HepG2 (cell line): Measurements from ENCODE around the gene DLEC1. TPM values are rescaled to one million over a fixed set of nuclear protein-coding genes. Genes with fewer than 3 reads are reported as not detected.

ENCODE experiments used
- HMG20B ChIP-seq: conservative IDR thresholded peaks from 2 replicates; pipeline ENCODE4 v1.6.1; 2016; ENCODE audit warnings: missing genetic modification reagents, missing compliant biosample characterization
- TBL1XR1 ChIP-seq: fragments of 150-350 bp; IDR thresholded peaks from 2 replicates; pipeline ENCODE4 v1.6.1; 2014; ENCODE audit warnings: borderline replicate concordance, low read length; ENCODE audit not compliant: partially characterized antibody
- TSC22D2 ChIP-seq: sonication (generic); formaldehyde crosslinking; IDR thresholded peaks from 2 replicates; pipeline ENCODE4 v1.5.1; 2020; ENCODE audit warnings: missing genetic modification reagents, mild to moderate bottlenecking, borderline replicate concordance
- ZKSCAN8 ChIP-seq: IDR thresholded peaks from 2 replicates; pipeline ENCODE4 v1.6.1; 2016; ENCODE audit warnings: borderline replicate concordance, missing genetic modification reagents, missing compliant biosample characterization
- ZNF530 ChIP-seq: sonication (generic); formaldehyde crosslinking; IDR thresholded peaks from 2 replicates; pipeline ENCODE4 v1.5.0; 2020; ENCODE audit warnings: low read depth, mild to moderate bottlenecking, missing genetic modification reagents
- ZSCAN25 ChIP-seq: sonication (generic); formaldehyde crosslinking; IDR thresholded peaks from 2 replicates; pipeline ENCODE4 v1.8.0; 2022; ENCODE audit warnings: mild to moderate bottlenecking, missing genetic modification reagents
- polyA plus RNA-seq, 8 experiments: library from polyadenylated mRNA; depleted of rRNA in 3 of 8; stranded (reverse) in 7 of 8; unstranded in 1 of 8; fragments of >200 nt; fragmentation: Illumina TruSeq in 4 of 8; extraction: Trizol in 4 of 8; gene quantifications; 2 replicates each; pipeline versions ENCODE4 v1.2.1 to v1.2.3, GENCODE V29; 2011 to 2016; ENCODE audit warnings: low read depth in 4 of 8, missing spikeins in 1 of 8, mixed read lengths in 1 of 8; ENCODE audit not compliant: insufficient read depth in 1 of 8
- total RNA-seq, 5 experiments: library from RNA; depleted of rRNA; stranded (reverse); fragments of >200 nt; fragmentation: Illumina TruSeq; extraction: Trizol; gene quantifications; 2 replicates each; pipeline ENCODE4 v1.2.3, GENCODE V29; 2016; ENCODE audit warnings: low read depth in 1 of 5
- TF ChIP-seq, protein P1 (sequence below): fragments of 450-650 bp; IDR thresholded peaks from 2 replicates; pipeline ENCODE4 v1.6.1; 2017; ENCODE audit warnings: mild to moderate bottlenecking
- TF ChIP-seq, protein P2 (sequence below): sonication (generic); formaldehyde crosslinking; IDR thresholded peaks from 2 replicates; pipeline ENCODE4 v1.8.0; 2023; ENCODE audit warnings: mild to moderate bottlenecking, missing genetic modification reagents
- TF ChIP-seq, protein P3 (sequence below): sonication (generic); formaldehyde crosslinking; IDR thresholded peaks from 2 replicates; pipeline ENCODE4 v1.4.0; 2020; ENCODE audit warnings: missing genetic modification reagents
- TF ChIP-seq, protein P4 (sequence below): sonication (generic); formaldehyde crosslinking; IDR thresholded peaks from 2 replicates; pipeline ENCODE4 v1.8.1; 2023; ENCODE audit warnings: missing genetic modification reagents, inconsistent platforms, borderline replicate concordance
- TF ChIP-seq, protein P5 (sequence below): sonication (generic); formaldehyde crosslinking; IDR thresholded peaks from 2 replicates; pipeline ENCODE4 v1.4.0; 2020; ENCODE audit warnings: missing genetic modification reagents, mild to moderate bottlenecking, borderline replicate concordance
- TF ChIP-seq, protein P6 (sequence below): IDR thresholded peaks from 2 replicates; pipeline ENCODE4 v1.6.1; 2012; ENCODE audit warnings: low read depth, low read length, improper control_type of control experiment
- TF ChIP-seq, protein P7 (sequence below): sonication (generic); formaldehyde crosslinking; IDR thresholded peaks from 2 replicates; pipeline ENCODE4 v1.8.0; 2022; ENCODE audit warnings: mild to moderate bottlenecking, missing genetic modification reagents

Gene DLEC1
- total and polyA plus RNA-seq, 2 of the 13 experiments (the other 11 are each of a cell fraction or from before 2014, with no cell fraction given): 0.09 TPM; not detected in 1

DNA sequence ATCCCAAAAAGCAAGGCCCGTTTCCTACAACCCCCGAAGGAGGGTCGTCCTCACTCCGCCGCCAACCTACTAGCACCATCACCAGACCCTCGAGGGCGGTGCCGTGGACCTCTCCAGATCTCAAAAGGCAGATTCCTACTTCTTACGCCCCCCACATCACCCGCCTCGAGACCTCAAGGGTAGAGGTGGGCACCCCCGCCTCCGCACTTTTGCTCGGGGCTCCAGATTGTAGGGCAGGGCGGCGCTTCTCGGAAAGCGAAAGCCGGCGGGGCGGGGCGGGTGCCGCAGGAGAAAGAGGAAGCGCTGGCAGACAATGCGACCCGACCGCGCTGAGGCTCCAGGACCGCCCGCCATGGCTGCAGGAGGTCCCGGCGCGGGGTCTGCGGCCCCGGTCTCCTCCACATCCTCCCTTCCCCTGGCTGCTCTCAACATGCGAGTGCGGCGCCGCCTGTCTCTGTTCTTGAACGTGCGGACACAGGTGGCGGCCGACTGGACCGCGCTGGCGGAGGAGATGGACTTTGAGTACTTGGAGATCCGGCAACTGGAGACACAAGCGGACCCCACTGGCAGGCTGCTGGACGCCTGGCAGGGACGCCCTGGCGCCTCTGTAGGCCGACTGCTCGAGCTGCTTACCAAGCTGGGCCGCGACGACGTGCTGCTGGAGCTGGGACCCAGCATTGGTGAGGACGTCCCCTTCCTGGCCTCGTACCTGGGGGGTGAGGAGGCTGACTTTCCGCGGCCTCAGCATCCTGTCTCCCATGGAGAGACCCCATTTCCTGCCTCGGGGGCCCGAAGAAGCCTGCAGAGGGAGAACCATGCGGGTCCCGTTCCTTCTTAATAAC, 99.6 kb downstream of the DLEC1 start, which contains the start of gene MYD88 (continued):
- TF ChIP-seq, protein P1, sequence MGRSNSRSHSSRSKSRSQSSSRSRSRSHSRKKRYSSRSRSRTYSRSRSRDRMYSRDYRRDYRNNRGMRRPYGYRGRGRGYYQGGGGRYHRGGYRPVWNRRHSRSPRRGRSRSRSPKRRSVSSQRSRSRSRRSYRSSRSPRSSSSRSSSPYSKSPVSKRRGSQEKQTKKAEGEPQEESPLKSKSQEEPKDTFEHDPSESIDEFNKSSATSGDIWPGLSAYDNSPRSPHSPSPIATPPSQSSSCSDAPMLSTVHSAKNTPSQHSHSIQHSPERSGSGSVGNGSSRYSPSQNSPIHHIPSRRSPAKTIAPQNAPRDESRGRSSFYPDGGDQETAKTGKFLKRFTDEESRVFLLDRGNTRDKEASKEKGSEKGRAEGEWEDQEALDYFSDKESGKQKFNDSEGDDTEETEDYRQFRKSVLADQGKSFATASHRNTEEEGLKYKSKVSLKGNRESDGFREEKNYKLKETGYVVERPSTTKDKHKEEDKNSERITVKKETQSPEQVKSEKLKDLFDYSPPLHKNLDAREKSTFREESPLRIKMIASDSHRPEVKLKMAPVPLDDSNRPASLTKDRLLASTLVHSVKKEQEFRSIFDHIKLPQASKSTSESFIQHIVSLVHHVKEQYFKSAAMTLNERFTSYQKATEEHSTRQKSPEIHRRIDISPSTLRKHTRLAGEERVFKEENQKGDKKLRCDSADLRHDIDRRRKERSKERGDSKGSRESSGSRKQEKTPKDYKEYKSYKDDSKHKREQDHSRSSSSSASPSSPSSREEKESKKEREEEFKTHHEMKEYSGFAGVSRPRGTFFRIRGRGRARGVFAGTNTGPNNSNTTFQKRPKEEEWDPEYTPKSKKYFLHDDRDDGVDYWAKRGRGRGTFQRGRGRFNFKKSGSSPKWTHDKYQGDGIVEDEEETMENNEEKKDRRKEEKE: no peak
- no peak for TF ChIP-seq ZNF530 (CRISPR knock-in tag)
- TF ChIP-seq, protein P2, sequence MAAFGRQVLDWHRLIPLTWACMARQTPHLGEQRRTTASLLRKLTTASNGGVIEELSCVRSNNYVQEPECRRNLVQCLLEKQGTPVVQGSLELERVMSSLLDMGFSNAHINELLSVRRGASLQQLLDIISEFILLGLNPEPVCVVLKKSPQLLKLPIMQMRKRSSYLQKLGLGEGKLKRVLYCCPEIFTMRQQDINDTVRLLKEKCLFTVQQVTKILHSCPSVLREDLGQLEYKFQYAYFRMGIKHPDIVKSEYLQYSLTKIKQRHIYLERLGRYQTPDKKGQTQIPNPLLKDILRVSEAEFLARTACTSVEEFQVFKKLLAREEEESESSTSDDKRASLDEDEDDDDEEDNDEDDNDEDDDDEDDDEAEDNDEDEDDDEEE (CRISPR knock-in tag): peak; percentile 82; the same call in 1 of the 2 replicates
- TF ChIP-seq, protein P3, sequence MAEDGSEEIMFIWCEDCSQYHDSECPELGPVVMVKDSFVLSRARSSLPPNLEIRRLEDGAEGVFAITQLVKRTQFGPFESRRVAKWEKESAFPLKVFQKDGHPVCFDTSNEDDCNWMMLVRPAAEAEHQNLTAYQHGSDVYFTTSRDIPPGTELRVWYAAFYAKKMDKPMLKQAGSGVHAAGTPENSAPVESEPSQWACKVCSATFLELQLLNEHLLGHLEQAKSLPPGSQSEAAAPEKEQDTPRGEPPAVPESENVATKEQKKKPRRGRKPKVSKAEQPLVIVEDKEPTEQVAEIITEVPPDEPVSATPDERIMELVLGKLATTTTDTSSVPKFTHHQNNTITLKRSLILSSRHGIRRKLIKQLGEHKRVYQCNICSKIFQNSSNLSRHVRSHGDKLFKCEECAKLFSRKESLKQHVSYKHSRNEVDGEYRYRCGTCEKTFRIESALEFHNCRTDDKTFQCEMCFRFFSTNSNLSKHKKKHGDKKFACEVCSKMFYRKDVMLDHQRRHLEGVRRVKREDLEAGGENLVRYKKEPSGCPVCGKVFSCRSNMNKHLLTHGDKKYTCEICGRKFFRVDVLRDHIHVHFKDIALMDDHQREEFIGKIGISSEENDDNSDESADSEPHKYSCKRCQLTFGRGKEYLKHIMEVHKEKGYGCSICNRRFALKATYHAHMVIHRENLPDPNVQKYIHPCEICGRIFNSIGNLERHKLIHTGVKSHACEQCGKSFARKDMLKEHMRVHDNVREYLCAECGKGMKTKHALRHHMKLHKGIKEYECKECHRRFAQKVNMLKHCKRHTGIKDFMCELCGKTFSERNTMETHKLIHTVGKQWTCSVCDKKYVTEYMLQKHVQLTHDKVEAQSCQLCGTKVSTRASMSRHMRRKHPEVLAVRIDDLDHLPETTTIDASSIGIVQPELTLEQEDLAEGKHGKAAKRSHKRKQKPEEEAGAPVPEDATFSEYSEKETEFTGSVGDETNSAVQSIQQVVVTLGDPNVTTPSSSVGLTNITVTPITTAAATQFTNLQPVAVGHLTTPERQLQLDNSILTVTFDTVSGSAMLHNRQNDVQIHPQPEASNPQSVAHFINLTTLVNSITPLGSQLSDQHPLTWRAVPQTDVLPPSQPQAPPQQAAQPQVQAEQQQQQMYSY (CRISPR knock-in tag): no peak
- TF ChIP-seq HMG20B (CRISPR knock-in tag): no peak
- TF ChIP-seq, protein P4, sequence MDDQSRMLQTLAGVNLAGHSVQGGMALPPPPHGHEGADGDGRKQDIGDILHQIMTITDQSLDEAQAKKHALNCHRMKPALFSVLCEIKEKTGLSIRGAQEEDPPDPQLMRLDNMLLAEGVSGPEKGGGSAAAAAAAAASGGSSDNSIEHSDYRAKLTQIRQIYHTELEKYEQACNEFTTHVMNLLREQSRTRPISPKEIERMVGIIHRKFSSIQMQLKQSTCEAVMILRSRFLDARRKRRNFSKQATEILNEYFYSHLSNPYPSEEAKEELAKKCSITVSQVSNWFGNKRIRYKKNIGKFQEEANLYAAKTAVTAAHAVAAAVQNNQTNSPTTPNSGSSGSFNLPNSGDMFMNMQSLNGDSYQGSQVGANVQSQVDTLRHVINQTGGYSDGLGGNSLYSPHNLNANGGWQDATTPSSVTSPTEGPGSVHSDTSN (CRISPR knock-in tag): no peak
- no peak for TF ChIP-seq ZKSCAN8 (CRISPR knock-in tag)
- 0 out of 2 replicates have a peak, but pooled peaks have one; percentile 45 for TF ChIP-seq ZSCAN25 (CRISPR knock-in tag)
- TF ChIP-seq, protein P5, sequence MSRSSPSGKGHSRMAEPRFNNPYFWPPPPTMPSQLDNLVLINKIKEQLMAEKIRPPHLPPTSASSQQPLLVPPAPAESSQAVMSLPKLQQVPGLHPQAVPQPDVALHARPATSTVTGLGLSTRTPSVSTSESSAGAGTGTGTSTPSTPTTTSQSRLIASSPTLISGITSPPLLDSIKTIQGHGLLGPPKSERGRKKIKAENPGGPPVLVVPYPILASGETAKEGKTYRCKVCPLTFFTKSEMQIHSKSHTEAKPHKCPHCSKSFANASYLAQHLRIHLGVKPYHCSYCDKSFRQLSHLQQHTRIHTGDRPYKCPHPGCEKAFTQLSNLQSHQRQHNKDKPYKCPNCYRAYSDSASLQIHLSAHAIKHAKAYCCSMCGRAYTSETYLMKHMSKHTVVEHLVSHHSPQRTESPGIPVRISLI (CRISPR knock-in tag): no peak
- no peak for TF ChIP-seq TBL1XR1
- TF ChIP-seq, protein P6, sequence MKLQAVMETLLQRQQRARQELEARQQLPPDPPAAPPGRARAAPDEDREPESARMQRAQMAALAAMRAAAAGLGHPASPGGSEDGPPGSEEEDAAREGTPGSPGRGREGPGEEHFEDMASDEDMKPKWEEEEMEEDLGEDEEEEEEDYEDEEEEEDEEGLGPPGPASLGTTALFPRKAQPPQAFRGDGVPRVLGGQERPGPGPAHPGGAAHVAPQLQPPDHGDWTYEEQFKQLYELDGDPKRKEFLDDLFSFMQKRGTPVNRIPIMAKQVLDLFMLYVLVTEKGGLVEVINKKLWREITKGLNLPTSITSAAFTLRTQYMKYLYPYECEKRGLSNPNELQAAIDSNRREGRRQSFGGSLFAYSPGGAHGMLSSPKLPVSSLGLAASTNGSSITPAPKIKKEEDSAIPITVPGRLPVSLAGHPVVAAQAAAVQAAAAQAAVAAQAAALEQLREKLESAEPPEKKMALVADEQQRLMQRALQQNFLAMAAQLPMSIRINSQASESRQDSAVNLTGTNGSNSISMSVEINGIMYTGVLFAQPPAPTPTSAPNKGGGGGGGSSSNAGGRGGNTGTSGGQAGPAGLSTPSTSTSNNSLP: no peak
- no peak for TF ChIP-seq TSC22D2
- TF ChIP-seq, protein P7, sequence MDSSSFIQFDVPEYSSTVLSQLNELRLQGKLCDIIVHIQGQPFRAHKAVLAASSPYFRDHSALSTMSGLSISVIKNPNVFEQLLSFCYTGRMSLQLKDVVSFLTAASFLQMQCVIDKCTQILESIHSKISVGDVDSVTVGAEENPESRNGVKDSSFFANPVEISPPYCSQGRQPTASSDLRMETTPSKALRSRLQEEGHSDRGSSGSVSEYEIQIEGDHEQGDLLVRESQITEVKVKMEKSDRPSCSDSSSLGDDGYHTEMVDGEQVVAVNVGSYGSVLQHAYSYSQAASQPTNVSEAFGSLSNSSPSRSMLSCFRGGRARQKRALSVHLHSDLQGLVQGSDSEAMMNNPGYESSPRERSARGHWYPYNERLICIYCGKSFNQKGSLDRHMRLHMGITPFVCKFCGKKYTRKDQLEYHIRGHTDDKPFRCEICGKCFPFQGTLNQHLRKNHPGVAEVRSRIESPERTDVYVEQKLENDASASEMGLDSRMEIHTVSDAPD: no peak
